GM19372 (cell line): Measurements from ENCODE around the gene ANK3.

Experiments
- ATAC-seq: cut with Tn5 transposase; IDR thresholded peaks from one replicate; pipeline ENCODE4 v1.9.1; 2021; ENCODE audit warnings: mild to moderate bottlenecking, low read depth, moderate library complexity; ENCODE audit not compliant: unreplicated experiment

The ANK3 gene

DNA sequence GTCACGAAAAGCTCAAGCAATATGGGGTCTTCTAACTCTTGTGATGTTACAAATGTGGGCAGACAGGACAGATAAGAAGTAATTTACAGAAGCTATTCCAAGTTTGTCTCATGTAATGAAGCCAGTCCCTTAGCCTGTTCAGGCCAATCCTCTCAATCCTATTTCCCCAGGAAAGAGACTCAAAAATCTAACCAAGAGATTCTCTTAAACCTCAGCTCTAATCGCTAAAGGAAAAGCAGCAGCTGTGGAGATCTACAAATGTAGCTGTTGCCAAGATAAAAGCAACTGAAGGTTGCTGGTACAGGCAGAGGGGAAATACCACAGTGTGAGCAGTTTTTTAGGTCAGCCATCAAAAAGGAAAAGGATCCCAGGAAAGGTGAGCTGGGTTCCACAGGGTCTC lies 39.3 kb downstream of the ANK3 start:
- no peak for ATAC-seq

- ATAC-seq: no peak
These were observed 40.2 kb downstream of the ANK3 start for GRCh38 chr10:60349426-60349825.

DNA sequence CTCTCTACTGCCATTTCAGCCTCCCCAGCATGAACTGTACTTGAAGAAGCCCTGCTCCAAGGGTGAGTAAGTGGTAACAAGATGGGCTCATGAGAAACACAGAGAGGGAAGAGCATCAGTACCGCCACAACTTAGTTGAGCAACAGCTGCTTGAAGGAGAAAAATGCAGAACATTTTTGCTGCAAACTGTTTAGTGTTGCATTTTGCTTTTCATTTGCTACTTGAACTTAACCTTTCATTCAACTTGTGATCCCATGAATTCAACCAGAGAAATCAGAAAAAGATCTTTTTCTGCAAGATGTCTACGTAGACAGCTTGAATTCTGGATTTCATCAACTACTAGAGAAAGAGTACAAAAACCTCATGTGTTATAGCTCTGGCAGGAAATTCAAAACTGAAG lies 40.7 kb downstream of the ANK3 start:
- no peak for ATAC-seq

GRCh38 chr10:60347270-60347669 lies 42.4 kb downstream of the ANK3 start:
- ATAC-seq: no peak

- ATAC-seq: no peak
These were observed 43.0 kb downstream of the ANK3 start for GRCh38 chr10:60346661-60347060.

DNA sequence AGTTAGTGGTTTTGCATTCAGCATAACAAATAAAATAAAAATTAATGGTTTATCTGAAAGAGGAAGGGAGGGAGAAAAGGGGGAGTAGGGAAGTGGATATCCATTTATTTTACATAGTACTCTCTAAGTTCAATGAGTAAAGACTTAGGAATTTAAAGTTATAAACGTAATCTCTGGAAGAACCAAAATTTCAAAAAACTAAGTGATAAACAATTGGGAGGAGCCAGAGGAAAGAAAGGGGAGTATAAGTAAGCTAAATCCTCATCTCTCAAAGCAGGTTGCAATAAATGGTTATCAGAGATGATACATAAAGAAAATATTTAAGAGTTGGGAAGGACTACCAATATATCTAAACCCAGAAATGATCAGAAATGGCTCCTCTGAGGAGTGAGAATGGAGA lies 46.4 kb downstream of the ANK3 start:
- no peak for ATAC-seq

DNA sequence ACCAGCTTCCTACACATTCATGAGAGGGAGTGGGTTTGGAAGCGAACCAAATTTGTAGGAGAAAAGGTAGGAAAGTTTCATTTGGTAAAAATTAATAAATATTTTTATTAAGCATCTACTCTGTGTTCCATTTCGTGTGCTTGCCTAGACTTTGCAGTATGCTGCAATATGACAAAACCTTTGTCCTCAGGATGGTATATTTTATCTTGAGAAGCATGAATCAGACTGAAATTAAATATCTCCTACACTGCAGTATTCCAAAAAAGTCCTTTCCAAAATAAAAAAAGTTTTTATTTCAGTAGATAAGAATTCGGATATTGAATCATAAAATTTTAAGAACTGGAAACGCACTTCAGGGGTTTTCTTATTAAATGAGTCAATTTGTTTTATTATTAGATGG lies 47.7 kb downstream of the ANK3 start:
- ATAC-seq: no peak

DNA sequence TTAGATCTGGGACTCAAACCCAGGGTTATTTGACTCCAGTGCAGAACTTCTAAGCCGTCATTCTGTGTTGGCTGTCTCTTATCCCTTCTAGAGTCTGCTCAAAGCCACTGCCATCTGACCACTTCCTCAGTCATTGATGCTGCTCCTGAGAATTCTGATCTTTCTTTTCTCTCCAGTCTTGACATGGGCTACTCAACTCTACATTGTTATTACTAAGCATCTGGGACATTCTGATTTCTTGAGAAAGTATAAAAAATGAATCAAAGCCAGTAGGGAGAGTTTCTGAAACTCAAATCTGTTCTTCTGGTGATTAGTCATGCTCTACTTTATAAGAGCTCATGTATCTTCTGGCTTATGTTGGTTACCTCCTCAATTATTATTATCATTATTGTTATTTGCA lies 48.7 kb downstream of the ANK3 start:
- no peak for ATAC-seq

- no peak for ATAC-seq
These were observed 49.9 kb downstream of the ANK3 start for GRCh38 chr10:60339757-60340156.

DNA sequence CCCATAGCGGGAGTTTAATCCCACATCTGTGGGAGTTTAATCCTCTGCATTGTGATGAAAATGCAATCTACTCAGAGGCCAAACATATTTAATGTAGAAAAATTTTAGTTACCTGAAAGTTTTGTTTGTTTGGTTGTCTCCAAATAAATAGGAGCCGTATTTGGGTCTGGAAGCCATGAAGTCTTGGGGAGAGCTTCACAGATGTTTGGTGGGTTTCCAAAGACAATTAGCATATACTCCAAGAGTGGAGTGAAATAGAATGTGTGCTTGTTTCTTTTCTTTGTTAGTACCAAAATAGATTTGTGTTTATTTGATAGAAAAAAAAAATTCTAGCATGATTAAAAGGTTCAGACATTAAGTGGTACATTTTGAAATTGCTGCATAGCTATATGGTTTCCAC lies 50.9 kb downstream of the ANK3 start:
- ATAC-seq: no peak

GRCh38 chr10:60338002-60338564 lies 51.6 kb downstream of the ANK3 start:
- ATAC-seq: no peak

- ATAC-seq: no peak
These were observed 52.6 kb downstream of the ANK3 start for GRCh38 chr10:60336901-60337630.

- ATAC-seq: no peak
These were observed 54.0 kb downstream of the ANK3 start for GRCh38 chr10:60335708-60336107.

GRCh38 chr10:60334991-60335390 lies 54.7 kb downstream of the ANK3 start:
- no peak for ATAC-seq

DNA sequence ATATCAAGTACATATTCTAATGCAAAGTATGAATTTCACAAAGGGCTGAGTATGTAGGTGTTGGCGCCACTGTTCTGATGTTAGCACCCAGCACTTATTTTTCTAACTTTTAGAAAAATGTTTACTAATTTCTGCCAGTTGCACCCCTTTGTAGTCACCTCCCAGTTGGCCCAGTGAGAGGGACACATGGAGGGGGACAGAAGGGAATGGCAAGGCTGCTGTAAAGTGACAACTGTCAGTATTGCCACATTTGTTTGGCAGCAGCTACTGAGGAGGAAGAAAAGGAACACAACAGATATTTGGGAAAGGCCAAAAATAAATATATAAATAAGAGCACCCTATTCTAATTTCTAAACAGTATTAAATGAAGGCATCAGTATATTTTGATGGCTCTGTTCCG lies 57.3 kb downstream of the ANK3 start:
- no peak for ATAC-seq

- ATAC-seq: no peak
These were observed 57.8 kb downstream of the ANK3 start for GRCh38 chr10:60331886-60332285.

- ATAC-seq: no peak
These were observed 66.5 kb downstream of the ANK3 start for GRCh38 chr10:60323162-60323561.

DNA sequence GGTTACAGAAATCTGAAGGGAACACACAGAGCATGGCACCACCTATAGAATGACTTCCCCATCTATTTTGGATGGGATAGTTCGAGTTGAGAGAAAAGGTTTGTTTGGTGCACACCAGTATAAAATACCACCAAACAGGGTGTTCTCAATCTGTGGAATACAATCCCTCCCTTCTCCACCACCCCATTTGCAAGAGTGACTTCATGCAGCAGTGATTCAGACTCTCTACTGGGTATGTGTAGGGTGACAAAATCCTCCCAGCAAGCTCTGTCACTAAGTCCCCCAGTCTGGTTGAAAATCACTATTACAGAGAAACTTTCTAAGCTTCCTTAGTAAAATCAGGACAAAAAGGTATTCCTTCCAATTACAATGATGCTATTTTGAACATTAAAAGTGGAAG lies 69.0 kb downstream of the ANK3 start:
- no peak for ATAC-seq

DNA sequence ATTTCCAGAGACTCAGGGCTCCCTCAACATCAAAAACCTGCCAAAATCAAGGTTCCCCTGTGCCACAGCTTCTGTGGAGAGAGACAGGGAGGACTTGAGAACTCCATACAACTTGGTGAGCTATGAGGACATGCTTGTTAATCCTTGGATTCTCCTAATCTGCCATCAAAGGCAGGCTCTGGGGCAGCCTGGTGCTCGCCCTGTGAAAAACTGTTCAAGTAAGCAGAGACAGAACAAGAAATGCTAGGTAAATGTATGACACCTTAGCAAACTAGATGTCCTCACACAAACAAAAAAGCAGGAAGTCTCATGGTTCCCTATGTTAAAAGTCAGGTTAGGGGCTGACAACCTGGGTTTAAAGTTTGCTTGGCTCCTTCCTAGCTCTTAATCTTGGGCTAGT lies 73.6 kb downstream of the ANK3 start:
- ATAC-seq: no peak

DNA sequence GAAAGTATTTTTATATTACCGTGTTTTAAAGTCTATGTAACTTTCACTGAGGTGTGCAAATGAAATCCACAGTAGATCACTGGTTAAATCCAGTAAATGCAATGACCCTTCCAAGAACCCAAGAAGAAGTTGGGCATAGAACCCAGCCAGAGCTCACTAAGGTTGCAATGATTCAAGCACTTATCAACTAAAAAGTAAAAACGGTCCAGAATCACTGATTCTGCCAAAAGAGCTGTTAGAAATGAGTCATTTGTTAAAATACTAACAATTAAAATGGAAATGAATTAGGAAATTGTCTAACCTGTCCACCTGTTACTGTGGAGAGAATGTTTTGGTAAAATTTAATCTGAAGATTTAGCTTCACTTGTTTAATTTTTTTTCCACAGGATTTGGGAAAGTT lies 74.4 kb downstream of the ANK3 start:
- ATAC-seq: no peak

GRCh38 chr10:60314069-60314940 lies 75.4 kb downstream of the ANK3 start:
- no peak for ATAC-seq

- ATAC-seq: no peak
These were observed 76.1 kb downstream of the ANK3 start for GRCh38 chr10:60313589-60313952.
